Trophoblast cell (in vitro differentiated cells and primary cell): ENCODE data around the gene RNFT1.

Experiments
- DNase-seq, 2 donors: peaks; one replicate each; pipeline ENCODE4 v3.0.0-alpha.2; 2016
- H2AFZ ChIP-seq: 2 replicates; pipeline ENCODE4 v1.6.1; 2013; ENCODE audit warnings: low read length, moderate library complexity, mild to moderate bottlenecking; ENCODE audit not compliant: insufficient read depth, poor library complexity
- H2AK5ac ChIP-seq: 2 replicates; pipeline ENCODE4 v1.6.1; 2013; ENCODE audit warnings: mild to moderate bottlenecking, low read length
- H2BK120ac ChIP-seq: 2 replicates; pipeline ENCODE4 v1.6.1; 2013; ENCODE audit warnings: low read length, mild to moderate bottlenecking, moderate library complexity; ENCODE audit not compliant: insufficient read depth, poor library complexity
- H2BK12ac ChIP-seq: 2 replicates; pipeline ENCODE4 v1.6.1; 2013; ENCODE audit warnings: mild to moderate bottlenecking, low read length, moderate library complexity
- H2BK5ac ChIP-seq: 2 replicates; pipeline ENCODE4 v1.6.1; 2013; ENCODE audit warnings: low read length, low read depth, moderate library complexity, mild to moderate bottlenecking; ENCODE audit not compliant: poor library complexity
- H3K14ac ChIP-seq: 2 replicates; pipeline ENCODE4 v1.6.1; 2013; ENCODE audit warnings: mild to moderate bottlenecking, low read length
- H3K18ac ChIP-seq: 2 replicates; pipeline ENCODE4 v1.6.1; 2013; ENCODE audit warnings: mild to moderate bottlenecking, low read length
- H3K23ac ChIP-seq: 2 replicates; pipeline ENCODE4 v1.6.1; 2013; ENCODE audit warnings: low read length
- H3K27ac ChIP-seq: 2 replicates; pipeline ENCODE4 v1.5.1; 2013; ENCODE audit warnings: low read depth, mild to moderate bottlenecking, inconsistent platforms, low read length, moderate library complexity
- H3K27me3 ChIP-seq: 2 replicates; pipeline ENCODE4 v1.6.1; 2013; ENCODE audit warnings: inconsistent platforms, mild to moderate bottlenecking, low read length, moderate library complexity; ENCODE audit not compliant: insufficient read depth
- H3K36me3 ChIP-seq, 2 experiments: 1 replicate in 1 of 2; 2 replicates in 1 of 2; pipeline ENCODE4 v1.6.1; 2013; ENCODE audit warnings: low read length in 2 of 2, mild to moderate bottlenecking in 2 of 2, moderate library complexity in 1 of 2; ENCODE audit not compliant: insufficient read depth in 2 of 2, control insufficient read depth in 1 of 2
- H3K4ac ChIP-seq: 2 replicates; pipeline ENCODE4 v1.6.1; 2013; ENCODE audit warnings: low read depth, mild to moderate bottlenecking, low read length, moderate library complexity
- H3K4me1 ChIP-seq, 2 experiments: 1 replicate in 1 of 2; 2 replicates in 1 of 2; pipeline ENCODE4 v1.6.1; 2013; ENCODE audit warnings: low read length in 2 of 2, mild to moderate bottlenecking in 2 of 2, moderate library complexity in 1 of 2; ENCODE audit not compliant: insufficient read depth in 2 of 2, control insufficient read depth in 1 of 2
- H3K4me2 ChIP-seq: 2 replicates; pipeline ENCODE4 v1.6.1; 2013; ENCODE audit warnings: inconsistent platforms, mild to moderate bottlenecking, low read length, moderate library complexity
- H3K4me3 ChIP-seq: 2 replicates; pipeline ENCODE4 v1.5.1; 2013; ENCODE audit warnings: mild to moderate bottlenecking, low read depth, low read length, inconsistent platforms
- H3K79me1 ChIP-seq: one replicate; pipeline ENCODE4 v1.6.1; 2013; ENCODE audit warnings: low read length
- H3K79me2 ChIP-seq: 2 replicates; pipeline ENCODE4 v1.6.1; 2013; ENCODE audit warnings: low read length, mild to moderate bottlenecking; ENCODE audit not compliant: control insufficient read depth, insufficient read depth, poor library complexity
- H3K9ac ChIP-seq: 2 replicates; pipeline ENCODE4 v1.6.1; 2013; ENCODE audit warnings: mild to moderate bottlenecking, low read length
- H3K9me3 ChIP-seq: 2 replicates; pipeline ENCODE4 v1.6.1; 2013; ENCODE audit warnings: low read depth, mild to moderate bottlenecking, control low read depth, inconsistent platforms, low read length; ENCODE audit not compliant: insufficient read depth
- H4K12ac ChIP-seq: 2 replicates; pipeline ENCODE4 v1.6.1; 2013; ENCODE audit warnings: low read depth, mild to moderate bottlenecking, low read length, moderate library complexity
- H4K8ac ChIP-seq: 2 replicates; pipeline ENCODE4 v1.6.1; 2013; ENCODE audit warnings: low read depth, mild to moderate bottlenecking, low read length, moderate library complexity
- H4K91ac ChIP-seq: one replicate; pipeline ENCODE4 v1.6.1; 2013; ENCODE audit warnings: low read depth, mild to moderate bottlenecking, low read length, moderate library complexity
- WGBS: extraction: QIAGEN DNeasy Blood & Tissue Kit; methylation state at CpG from one replicate; pipeline ENCODE4 v1.1.7; 2013; ENCODE audit warnings: missing lambda C conversion rate; ENCODE audit not compliant: insufficient read length, insufficient coverage; ENCODE audit errors: extremely low coverage; 5-methylcytosine and 5-hydroxymethylcytosine counted together

Gene RNFT1

GRCh38 chr17:59916446-59916845, 48.1 kb downstream of the RNFT1 start:
- Histone ChIP-seq H4K91ac (no peak overlapping the region), H3K4ac (no peak overlapping the region), H3K4me2 (no peak overlapping the region), H2BK120ac (no peak overlapping the region), H3K79me1 (no peaks in the 10 kb centered on the region), H3K27ac (no peak overlapping the region), H3K18ac (no peak overlapping the region), H3K79me2 (no peaks in the 10 kb centered on the region), H2BK12ac (no peak overlapping the region), H3K4me3 (no peak overlapping the region), H3K9ac (no peak overlapping the region), H4K12ac (no peak overlapping the region), H3K27me3 (no peaks in the 10 kb centered on the region), H4K8ac (no peak overlapping the region), H3K23ac (no peak overlapping the region), H2AK5ac (no peak overlapping the region), H2AFZ (no peak overlapping the region), H3K9me3 (no peaks in the 10 kb centered on the region), H3K36me3 (peaks cover 25 to 32% of the 10 kb centered on the region in 2 experiments), H3K4me1 (no peaks in the 10 kb centered on the region), H3K14ac (no peak overlapping the region), H2BK5ac (no peak overlapping the region)
- no peak for DNase-seq

- H3K27me3 ChIP-seq = no peaks in the 10 kb centered on the region
- H3K9ac ChIP-seq = no peak overlapping the region
- H3K4me2 ChIP-seq = no peak overlapping the region
- no peaks in the 10 kb centered on the region for H3K9me3 ChIP-seq
- H3K4me3 ChIP-seq = no peak overlapping the region
- H2BK120ac ChIP-seq = no peak overlapping the region
- no peak overlapping the region for H4K91ac ChIP-seq
- H3K36me3 ChIP-seq = peaks cover 22 to 32% of the 10 kb centered on the region in 2 experiments
- WGBS = no CpG with 5 or more reads among the region's 1 CpG
- no peak overlapping the region for H3K27ac ChIP-seq
- no peak overlapping the region for H2BK5ac ChIP-seq
- no peak overlapping the region for H4K8ac ChIP-seq
- H3K4ac ChIP-seq = no peak overlapping the region
- peak in 1 of 2 donors; percentile 70 for DNase-seq
- no peak overlapping the region for H3K23ac ChIP-seq
- no peak overlapping the region for H2AFZ ChIP-seq
- no peaks in the 10 kb centered on the region for H3K4me1 ChIP-seq
- H3K18ac ChIP-seq = no peak overlapping the region
- H3K79me2 ChIP-seq = no peaks in the 10 kb centered on the region
- H3K14ac ChIP-seq = no peak overlapping the region
- H2AK5ac ChIP-seq = no peak overlapping the region
- no peak overlapping the region for H4K12ac ChIP-seq
- H2BK12ac ChIP-seq = no peak overlapping the region
- no peaks in the 10 kb centered on the region for H3K79me1 ChIP-seq
These were observed 50.2 kb downstream of the RNFT1 start for GRCh38 chr17:59914274-59914854.

DNA sequence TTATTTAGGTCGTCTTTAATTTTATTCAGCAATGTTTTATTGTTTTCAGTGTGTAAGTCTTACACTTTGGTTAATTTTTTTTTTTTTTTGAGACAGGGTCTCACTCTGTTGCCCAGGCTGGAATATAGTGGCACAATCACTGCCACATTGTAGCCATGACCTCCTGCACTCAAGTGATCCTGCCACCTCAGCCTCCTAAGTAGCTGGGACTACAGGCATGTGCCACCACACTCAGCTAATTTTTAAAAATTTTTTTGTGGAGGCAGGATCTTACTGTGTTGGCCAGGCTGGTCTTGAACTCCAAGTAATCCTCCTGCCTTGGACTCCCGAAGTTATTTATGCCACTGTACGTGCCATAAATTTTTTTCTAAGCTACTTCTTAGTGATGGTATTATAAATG, 57.1 kb downstream of the RNFT1 start:
- H3K9ac ChIP-seq = no peak overlapping the region
- H3K4me1 ChIP-seq = no peaks in the 10 kb centered on the region
- H3K23ac ChIP-seq = no peak overlapping the region
- no peaks in the 10 kb centered on the region for H3K79me2 ChIP-seq
- H2BK5ac ChIP-seq = no peak overlapping the region
- H3K27me3 ChIP-seq = no peaks in the 10 kb centered on the region
- DNase-seq = no peak
- no peak overlapping the region for H2AFZ ChIP-seq
- no peak overlapping the region for H3K27ac ChIP-seq
- H3K4me3 ChIP-seq = no peak overlapping the region
- peaks cover 0 to 4% of the 10 kb centered on the region in 2 experiments for H3K36me3 ChIP-seq
- H3K79me1 ChIP-seq = no peaks in the 10 kb centered on the region
- no peak overlapping the region for H2AK5ac ChIP-seq
- H3K4me2 ChIP-seq = no peak overlapping the region
- H2BK12ac ChIP-seq = no peak overlapping the region
- H3K4ac ChIP-seq = no peak overlapping the region
- no peaks in the 10 kb centered on the region for H3K9me3 ChIP-seq
- no peak overlapping the region for H3K14ac ChIP-seq
- no peak overlapping the region for H4K8ac ChIP-seq
- H4K91ac ChIP-seq = no peak overlapping the region
- WGBS = no CpG with 5 or more reads among the region's 3 CpGs
- H4K12ac ChIP-seq = no peak overlapping the region
- H3K18ac ChIP-seq = no peak overlapping the region
- H2BK120ac ChIP-seq = no peak overlapping the region

DNA sequence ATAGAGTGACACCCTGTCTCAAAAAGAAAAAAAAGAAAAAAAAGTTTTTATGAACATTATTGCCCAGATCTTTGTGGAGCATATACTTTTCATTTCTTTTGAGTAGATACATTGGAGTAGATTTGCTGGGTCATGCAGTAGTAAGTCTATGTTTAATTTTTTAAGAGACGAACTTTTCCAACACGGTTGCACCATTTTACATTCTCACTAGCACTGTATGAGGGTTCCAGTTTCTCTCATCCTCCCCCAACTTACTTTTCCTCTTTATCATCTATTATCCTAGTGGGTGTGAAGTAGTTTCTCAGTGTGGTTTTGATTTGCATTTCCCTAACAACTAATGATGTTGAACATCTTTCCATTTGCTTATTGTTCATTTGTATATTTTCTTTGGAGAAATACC, 61.1 kb downstream of the RNFT1 start:
- no peaks in the 10 kb centered on the region for H3K79me2 ChIP-seq
- H3K36me3 ChIP-seq = peaks cover 0 to 4% of the 10 kb centered on the region in 2 experiments
- no peak overlapping the region for H2BK5ac ChIP-seq
- no peak overlapping the region for H3K18ac ChIP-seq
- peaks cover 3% of the 10 kb centered on the region for H3K9me3 ChIP-seq
- DNase-seq = no peak
- H4K12ac ChIP-seq = no peak overlapping the region
- H2BK12ac ChIP-seq = no peak overlapping the region
- no peak overlapping the region for H4K91ac ChIP-seq
- H3K23ac ChIP-seq = no peak overlapping the region
- no peak overlapping the region for H2AK5ac ChIP-seq
- no peak overlapping the region for H3K4ac ChIP-seq
- no peak overlapping the region for H3K4me2 ChIP-seq
- H3K14ac ChIP-seq = no peak overlapping the region
- no CpG with 5 or more reads among the region's 2 CpGs for WGBS
- no peaks in the 10 kb centered on the region for H3K4me1 ChIP-seq
- no peak overlapping the region for H3K4me3 ChIP-seq
- H3K27me3 ChIP-seq = no peaks in the 10 kb centered on the region
- no peak overlapping the region for H3K27ac ChIP-seq
- H3K79me1 ChIP-seq = no peaks in the 10 kb centered on the region
- no peak overlapping the region for H2BK120ac ChIP-seq
- no peak overlapping the region for H2AFZ ChIP-seq
- H4K8ac ChIP-seq = no peak overlapping the region
- H3K9ac ChIP-seq = no peak overlapping the region
